ENCODE data around the gene DOHH.
A peak's percentile ranks its signal among the peaks of the same experiment; 100 is the strongest.
"Not testable (repeated sequence)": the region's sequence is repeated elsewhere in the genome, so short reads cannot be mapped to it uniquely, and the experiment has no call there.

Gene DOHH

GRCh38 chr19:3534375-3535234 lies 34.1 kb upstream of the DOHH start:
- no peak for DNase-seq (ENCODE audit: low spot score)

GRCh38 chr19:3533563-3534216 lies 33.2 kb upstream of the DOHH start:
- DNase-seq (ENCODE audit: low spot score) = no peak

DNA sequence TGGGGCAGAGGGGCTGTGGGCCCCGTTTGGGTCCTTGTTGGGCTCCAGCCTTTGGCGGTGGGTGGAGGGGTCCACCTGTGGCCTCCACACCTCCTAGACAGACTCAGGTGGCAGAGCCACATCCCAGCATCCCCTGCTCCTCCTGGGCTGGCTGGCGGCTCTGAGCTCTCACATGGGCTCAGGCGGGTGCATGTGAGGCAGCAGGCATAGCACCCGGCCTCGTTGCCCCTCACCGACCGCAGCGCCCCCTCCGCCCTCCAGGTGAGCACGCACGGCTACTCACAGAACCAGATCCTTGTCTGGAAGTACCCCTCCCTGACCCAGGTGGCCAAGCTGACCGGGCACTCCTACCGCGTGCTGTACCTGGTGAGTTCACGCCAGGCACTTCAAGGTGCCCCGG lies 32.6 kb upstream of the DOHH start:
- DNase-seq (ENCODE audit: low spot score) = no peak

GRCh38 chr19:3532154-3532786 lies 31.8 kb upstream of the DOHH start:
- DNase-seq (ENCODE audit: low spot score) = no peak

DNA sequence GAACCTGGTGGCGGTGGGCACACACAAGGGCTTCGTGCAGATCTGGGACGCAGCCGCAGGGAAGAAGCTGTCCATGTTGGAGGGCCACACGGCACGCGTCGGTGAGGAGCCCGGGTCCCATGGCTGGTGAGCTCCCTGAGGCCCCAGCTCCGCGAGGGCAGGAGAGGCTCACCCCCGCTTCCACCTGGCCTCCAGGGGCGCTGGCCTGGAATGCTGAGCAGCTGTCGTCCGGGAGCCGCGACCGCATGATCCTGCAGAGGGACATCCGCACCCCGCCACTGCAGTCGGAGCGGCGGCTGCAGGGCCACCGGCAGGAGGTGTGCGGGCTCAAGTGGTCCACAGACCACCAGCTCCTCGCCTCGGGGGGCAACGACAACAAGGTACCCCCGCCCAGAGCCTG lies 31.2 kb upstream of the DOHH start:
- DNase-seq (ENCODE audit: low spot score) = no peak

DNA sequence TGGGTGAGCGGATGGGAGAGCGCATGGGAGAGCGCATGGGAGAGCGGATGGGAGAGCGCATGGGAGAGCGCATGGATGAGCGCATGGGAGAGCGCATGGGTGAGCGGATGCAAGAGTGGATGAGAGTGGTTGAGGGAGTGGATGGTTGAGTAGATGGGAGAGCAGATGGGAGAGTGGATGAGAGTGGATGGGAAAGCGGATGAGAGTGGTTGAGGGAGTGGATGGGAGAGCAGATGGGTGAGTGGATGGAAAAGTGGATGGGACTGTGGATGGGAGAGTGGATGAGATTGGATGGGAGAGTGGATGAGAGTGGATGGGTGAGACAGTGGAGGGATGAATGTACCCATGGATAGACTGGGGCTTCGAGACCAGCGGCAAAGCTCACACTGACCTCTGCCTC lies 29.9 kb upstream of the DOHH start:
- DNase-seq (ENCODE audit: low spot score) = no peak

- DNase-seq (ENCODE audit: low spot score) = not testable (repeated sequence)
Measured at GRCh38 chr19:3529299-3529698, 28.8 kb upstream of the DOHH start.

- DNase-seq (ENCODE audit: low spot score) = no peak
Measured at GRCh38 chr19:3528539-3529211, 28.2 kb upstream of the DOHH start.

GRCh38 chr19:3528080-3528479 lies 27.6 kb upstream of the DOHH start:
- no peak for DNase-seq (ENCODE audit: low spot score)

- DNase-seq (ENCODE audit: low spot score) = no peak
Measured at GRCh38 chr19:3527238-3527910, 26.9 kb upstream of the DOHH start.

GRCh38 chr19:3526507-3527237 lies 26.2 kb upstream of the DOHH start:
- no peak for DNase-seq (ENCODE audit: low spot score)

DNA sequence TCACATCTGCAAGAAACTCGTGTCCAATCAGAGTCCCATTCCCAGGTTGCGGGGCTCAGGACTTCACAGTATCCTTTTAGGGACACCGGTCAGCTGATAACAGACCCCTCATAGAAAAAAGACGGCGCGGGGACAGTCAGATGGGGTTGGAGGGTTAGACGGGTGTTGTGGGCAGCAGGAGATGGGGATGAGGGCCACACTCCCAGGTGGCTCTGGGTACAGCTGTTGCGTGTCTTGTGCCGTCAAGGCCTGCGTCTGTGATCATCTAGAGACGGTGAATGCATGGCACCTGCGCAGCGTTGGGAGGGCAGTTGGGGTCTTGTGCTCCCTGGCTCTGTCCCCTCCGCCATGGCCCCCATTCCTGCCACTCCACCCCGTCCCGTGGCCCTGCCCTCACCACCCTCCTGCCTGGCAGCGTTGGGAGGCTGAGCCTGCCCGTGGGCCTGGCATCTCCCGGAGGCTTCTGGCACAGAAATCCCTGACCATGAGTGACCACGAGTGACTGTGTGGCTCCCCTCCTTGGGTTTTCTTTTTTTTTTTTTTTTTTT lies 24.5 kb upstream of the DOHH start:
- no peak for DNase-seq (ENCODE audit: low spot score)

GRCh38 chr19:3524078-3524842 lies 23.8 kb upstream of the DOHH start:
- DNase-seq (ENCODE audit: low spot score) = no peak

GRCh38 chr19:3523361-3524077 lies 23.0 kb upstream of the DOHH start:
- no peak for DNase-seq (ENCODE audit: low spot score)

DNA sequence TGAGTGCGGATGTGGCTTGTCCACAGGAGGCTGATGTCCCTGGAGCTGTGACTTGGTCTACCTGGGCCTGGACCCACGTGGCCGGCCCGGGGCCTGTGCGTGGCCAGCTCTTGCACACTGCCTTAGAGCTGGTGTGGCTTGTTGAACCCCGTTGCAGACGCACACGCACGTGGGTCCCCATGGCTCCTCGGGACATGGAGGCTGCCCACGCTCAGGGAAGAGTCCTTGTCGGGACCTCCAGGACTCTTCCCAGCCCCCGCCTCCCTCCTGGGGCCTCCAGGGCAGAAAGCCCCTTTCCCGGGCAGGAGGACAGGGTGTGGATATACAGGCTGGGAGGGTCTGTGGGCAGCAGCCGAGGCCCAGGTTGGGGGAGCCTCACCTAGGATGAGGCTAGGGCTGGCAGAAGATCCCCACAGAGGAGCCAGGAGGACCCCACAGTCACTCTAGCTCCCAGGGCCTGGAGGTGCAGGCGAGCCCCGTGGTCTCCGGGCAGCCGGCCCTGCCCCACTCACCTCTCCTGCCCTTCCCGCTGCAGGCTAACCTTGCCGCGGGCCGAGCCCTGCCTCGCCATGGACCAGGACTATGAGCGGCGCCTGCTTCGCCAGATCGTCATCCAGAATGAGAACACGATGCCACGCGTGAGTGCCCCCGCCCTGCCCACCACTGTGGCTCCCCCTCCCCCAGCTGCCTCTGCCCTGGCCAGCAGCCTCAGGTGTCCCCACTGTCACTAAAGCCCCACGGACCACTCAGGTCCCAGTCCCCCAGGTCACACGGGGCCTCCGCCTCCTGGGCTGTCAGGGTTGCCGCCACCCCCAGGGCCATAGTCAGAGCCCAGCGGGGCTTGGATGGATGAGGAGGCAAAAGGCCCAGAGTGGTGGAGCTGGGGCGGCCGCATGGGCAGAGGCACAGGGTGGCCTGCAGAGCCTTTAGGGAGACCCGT lies 22.2 kb upstream of the DOHH start:
- DNase-seq (ENCODE audit: low spot score) = no peak

DNA sequence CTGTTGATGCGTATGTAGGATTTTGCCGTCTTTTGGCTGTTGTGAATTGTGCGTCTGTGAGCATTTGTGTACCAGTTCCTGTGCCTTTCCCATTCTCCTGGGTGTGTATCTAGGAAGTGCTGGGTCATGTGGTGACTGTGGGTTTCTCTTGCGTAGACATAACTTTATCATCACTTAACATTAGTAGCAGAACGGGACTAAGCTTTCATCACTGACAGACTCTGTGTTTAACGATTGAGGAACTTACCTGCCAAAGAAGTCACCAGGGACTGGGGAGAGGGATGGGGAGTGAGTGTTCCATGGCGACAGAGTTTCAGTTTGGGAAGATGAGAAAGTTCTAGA lies 20.6 kb upstream of the DOHH start:
- DNase-seq (ENCODE audit: low spot score) = peak; percentile 27

DNA sequence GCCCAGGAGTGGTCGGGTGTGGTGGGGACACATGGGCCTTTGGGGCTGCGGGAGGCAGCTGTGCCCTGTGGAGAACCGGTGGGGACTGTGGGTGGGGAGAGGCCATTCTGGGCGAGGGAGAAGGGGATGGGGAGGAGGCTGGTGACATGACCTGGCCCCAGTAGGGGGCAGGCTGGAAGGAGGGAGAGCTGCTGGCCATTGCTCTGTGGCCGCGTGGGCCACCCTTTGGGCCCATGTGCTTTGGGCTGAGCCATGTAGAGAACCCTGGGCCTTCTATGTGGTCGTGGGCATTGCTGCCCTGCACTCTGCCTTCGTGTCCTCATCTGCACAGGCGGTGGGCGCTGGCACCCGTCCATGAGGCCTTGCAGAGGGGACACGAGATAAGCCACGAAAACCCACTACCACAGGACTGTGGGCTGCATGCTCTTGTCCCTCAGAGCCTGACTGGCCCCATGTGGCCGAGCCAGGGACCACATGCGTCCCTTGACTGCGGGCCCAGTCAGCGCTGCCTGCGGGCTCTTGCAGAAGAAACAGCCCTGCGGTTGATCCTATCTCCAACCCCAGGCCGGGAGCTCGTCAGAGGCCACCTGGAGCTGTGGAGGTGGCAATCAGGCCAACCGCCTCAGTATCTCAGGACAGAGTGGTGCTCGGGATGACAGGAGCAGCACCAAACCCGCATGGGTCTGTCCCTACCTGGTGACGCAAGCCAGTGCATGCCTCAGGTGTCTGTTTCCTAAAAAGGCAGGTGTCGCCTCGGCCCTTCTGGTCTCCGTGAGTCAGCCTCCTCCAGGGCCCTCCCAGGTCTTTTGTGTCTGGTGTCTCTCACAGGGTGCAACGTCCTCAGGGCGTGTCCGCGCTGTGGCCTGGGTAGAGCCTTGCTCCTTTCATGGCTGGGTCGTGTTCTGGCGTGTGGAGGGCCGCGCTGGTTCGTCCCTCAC lies 20.0 kb upstream of the DOHH start:
- DNase-seq (ENCODE audit: low spot score) = peak; percentile 70
